HG02840 (cell line): ENCODE results near the gene EXOC7.

Experiments used
- ATAC-seq: cut with Tn5 transposase; IDR thresholded peaks from one replicate; pipeline ENCODE4 v1.9.1; 2021; ENCODE audit warnings: mild to moderate bottlenecking, moderate library complexity, moderate number of reproducible peaks; ENCODE audit not compliant: unreplicated experiment, low FRiP score

Gene EXOC7, protein sequence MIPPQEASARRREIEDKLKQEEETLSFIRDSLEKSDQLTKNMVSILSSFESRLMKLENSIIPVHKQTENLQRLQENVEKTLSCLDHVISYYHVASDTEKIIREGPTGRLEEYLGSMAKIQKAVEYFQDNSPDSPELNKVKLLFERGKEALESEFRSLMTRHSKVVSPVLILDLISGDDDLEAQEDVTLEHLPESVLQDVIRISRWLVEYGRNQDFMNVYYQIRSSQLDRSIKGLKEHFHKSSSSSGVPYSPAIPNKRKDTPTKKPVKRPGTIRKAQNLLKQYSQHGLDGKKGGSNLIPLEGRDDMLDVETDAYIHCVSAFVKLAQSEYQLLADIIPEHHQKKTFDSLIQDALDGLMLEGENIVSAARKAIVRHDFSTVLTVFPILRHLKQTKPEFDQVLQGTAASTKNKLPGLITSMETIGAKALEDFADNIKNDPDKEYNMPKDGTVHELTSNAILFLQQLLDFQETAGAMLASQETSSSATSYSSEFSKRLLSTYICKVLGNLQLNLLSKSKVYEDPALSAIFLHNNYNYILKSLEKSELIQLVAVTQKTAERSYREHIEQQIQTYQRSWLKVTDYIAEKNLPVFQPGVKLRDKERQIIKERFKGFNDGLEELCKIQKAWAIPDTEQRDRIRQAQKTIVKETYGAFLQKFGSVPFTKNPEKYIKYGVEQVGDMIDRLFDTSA

DNA sequence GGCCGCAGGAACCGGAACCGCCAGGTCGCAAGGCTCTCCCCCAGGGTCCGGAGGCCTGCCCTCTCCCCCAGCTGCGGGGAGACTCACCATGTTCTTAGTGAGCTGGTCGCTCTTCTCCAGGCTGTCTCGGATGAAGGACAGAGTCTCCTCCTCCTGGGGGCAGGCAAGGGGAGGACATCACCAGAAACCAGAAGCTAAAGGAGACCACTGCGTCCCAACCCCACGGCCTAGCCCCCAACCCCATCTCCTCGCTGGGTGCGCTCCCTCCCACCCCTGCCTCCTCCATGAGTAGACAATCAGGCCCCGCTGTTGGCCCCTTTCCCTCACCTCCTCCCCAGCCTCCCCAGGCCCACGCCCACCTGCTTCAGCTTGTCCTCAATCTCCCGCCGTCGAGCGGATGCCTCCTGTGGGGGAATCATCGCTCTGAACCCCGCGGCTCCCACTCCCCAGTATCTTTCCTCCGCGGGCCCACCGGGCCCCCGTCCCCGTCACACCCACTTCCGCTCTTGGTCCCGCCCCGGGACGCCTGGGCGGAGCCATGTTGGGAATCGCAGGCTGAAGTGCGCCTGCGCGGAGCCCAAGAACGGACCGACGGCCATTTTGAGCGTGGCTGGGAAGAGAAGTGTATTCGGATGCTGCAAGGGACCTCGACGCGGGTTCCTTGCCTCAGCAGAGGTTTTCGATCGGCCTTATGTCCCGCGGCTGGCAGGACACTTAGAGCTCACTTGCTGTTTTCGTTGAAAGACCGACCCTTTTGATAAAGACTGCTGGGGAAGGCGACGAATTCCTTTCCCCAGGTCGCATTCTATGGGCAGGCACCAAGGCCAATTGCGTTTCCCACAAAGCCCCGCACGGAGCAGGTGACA is at the start of gene EXOC7:
Gene EXOC7 (minus strand): TSS at position 514 of the 866 bp plus-strand sequence. CDS start 95 bp downstream, at position 419.
- ATAC-seq, result peak; percentile 86

DNA sequence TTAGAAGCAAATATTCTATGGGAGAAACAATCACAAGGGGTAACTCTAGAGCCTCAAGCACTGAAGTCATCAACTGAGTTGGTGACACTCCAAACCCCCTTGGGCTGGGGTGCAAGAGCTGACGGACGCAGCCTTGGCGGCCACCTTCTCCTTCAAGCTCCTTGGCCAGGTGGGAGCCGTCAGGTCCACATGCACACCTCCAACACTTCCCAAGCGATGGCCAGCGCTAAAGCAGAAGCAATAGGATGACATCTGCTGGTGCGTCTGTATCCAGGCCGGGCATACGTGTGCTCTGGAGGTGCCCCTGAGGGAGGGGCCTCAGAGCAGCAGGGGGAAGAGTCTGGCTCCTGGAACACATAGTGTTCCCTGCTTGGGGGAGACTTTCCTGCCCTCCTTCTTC is 49.6 kb upstream of the EXOC7 start:
- ATAC-seq, result no peak

DNA sequence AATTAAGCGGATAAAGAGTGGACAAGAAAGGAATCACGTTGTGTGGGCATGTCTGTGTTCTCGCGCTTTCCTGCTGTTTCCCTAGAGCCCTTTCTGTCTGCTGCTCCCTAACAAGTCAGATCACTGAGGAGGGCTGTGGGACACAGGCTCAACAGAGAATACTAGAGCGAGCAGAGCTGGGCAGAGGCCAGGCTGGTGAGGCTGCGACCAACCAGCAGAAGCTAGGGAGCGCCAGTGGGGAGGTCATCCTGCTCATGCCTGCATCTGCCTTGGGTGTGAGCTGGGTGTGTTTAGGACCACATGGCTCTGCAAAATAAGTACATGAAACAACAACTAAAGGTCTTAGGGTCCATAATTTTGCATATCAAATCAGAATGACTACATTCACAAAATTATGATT is 49.0 kb upstream of the EXOC7 start:
- ATAC-seq, result no peak

GRCh38 chr17:76151896-76152454 is 48.4 kb upstream of the EXOC7 start:
- ATAC-seq, result no peak

DNA sequence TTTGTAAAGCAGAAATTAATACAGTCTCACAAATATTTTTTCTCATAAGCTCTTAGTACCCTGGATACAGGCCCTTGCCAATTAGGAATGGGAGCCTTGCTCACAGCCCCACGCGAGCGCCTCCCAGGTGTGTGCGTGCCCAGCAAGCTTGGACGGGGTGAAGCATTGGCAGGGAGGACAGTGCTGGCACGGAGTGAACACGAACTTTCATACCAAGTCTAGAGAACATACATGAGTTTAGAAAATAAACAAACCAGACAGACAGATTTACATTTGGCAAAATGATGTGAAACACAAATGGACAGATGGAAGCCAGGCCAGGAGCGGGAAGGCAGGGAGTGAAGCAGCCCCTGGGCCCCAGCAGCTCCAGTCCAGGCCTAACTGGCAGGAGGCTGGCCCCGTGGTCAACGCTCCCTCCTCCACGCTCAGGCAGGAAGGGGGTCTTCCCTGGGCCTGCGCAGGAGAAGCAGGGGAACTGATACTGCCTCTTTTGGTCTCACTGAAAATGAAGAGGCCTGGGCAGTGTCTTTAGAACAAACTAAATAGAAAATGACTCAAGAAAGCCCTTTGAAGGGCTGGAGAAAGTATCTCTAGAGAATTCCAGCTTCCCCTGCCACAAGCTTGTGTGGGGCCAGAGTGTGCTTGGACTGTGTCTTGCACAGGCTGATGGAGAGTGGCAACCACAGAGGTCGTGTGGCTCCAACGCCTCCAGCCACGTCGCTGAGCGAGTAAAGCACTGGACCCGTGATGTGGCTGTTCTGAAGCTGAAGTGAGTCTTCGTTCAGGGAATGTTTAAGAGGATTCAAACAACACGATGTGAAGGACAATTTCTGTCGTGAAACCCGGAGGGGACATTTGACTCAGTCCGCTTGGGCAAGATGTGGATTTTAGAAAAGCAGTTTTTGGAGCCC is 47.4 kb upstream of the EXOC7 start:
- ATAC-seq, result no peak

DNA sequence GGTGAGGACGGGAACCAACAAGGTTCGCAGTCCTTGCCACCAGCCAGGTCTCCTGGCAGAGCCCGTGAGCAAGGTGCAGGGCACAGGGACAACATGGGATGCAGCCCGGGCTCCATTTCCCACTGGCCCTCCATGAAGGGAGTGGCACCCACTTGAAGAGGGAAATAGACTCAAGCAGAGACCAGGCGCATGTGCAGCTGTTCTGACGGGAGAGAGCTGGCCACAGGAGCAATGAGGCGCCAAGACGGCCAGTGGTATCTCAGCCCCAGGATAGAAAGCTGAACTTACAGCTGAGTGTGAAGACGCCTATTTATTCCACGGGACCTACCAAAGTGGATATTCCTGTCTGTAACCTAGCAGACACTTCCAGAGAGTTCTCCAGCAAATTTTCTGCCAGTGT is 45.6 kb upstream of the EXOC7 start:
- no peak for ATAC-seq

- ATAC-seq, result no peak
Observed at GRCh38 chr17:76148015-76148326, 44.4 kb upstream of the EXOC7 start.

GRCh38 chr17:76147211-76148014 is 43.8 kb upstream of the EXOC7 start:
- ATAC-seq, result no peak

- ATAC-seq, result no peak
Observed at GRCh38 chr17:76146053-76146851, 42.7 kb upstream of the EXOC7 start.

GRCh38 chr17:76145231-76146052 is 41.9 kb upstream of the EXOC7 start:
- no peak for ATAC-seq

DNA sequence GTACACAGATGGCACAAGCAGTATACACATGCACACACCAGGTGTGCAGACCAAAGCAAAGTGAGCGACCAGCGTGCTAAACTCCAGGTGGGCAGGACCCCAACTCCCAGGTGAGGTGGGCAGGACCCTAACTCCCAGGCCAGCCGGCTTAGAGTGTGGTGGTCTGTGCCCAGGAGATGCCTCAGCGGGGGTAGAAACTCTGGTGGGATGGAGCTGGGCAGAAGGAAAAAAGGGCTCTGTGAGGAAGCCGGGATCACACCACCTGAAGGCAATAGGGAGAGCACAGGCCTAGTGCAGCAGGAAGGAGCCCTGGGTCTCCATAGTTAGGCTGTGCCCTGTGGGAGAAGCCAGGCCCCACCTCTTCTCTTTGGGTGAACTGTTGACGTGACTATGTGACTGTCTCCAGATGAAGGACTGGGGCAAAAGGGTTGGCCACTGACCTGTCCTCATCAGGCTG is 39.0 kb upstream of the EXOC7 start:
- no peak for ATAC-seq

DNA sequence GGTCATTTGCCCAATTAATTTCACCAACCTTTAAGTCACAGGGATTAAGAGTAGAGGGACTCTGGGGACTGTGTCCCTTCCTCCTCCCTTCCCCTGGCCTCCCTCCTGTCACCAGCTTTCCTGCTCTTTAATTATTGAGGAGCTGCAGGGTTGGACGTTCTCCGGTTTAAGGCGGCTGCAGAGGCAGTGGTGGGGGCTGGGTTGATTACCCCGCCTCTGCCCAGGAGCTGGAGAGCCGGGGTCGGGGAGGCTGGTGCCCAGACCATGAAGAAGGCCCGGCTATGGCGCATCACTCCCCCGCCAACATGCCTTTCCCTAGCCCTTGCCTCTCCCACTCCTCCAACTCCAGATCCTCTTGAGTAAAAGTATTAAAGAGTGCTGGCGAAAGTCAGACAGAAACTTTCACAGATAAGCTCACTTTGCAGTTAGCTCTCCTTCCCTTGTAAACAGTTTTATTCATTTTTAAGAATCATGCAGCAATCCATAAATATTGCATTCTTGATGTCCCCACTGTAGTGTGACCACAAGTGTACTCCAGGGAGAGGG is 38.5 kb upstream of the EXOC7 start:
- no peak for ATAC-seq

DNA sequence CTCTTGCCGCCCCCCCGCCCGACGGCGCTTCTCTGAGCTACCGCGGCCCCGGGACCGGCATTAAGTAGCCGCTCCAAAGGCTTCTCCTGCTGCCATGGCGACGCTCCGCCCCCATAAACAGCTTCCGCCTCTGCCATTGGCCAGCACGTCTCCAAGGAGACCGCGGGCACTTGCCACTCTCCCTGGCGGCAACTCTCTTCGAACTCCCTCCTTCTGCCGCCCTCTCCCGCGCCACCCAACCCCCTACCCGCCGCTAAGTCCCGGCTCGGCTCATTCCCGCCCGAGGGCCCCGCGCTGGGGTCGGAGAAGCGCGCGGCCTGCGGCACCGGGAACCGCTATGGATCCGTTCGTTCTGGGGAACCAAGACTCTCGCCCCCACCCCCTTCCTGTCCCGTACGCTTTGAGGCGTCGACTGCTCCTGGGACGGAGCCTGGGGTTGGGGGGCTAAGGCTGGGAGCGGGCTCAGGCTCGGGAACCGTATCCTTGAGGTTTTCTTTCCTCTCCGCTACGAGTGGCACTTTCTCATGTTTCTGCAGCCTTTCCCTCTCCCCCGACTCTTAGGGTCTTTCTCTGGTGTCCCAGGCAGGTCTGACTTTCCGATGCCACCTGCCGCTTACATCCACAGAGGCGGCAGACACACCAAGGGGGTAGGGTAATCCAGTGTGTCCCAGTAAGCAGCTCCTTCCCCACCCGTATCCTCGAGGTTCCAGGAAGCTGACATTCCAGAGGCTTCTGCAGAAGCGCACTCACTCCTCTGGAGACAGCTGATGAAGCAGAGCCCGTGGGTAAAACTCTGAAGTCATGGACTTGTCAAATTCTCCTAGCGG is 37.8 kb upstream of the EXOC7 start, which contains the start of gene FOXJ1:
Gene FOXJ1 (minus strand): TSS at position 34 of the 827 bp plus-strand sequence. CDS start 850 bp downstream, outside the sequence.
- ATAC-seq, result no peak

- no peak for ATAC-seq
Observed at GRCh38 chr17:76140661-76141211, 37.1 kb upstream of the EXOC7 start.

DNA sequence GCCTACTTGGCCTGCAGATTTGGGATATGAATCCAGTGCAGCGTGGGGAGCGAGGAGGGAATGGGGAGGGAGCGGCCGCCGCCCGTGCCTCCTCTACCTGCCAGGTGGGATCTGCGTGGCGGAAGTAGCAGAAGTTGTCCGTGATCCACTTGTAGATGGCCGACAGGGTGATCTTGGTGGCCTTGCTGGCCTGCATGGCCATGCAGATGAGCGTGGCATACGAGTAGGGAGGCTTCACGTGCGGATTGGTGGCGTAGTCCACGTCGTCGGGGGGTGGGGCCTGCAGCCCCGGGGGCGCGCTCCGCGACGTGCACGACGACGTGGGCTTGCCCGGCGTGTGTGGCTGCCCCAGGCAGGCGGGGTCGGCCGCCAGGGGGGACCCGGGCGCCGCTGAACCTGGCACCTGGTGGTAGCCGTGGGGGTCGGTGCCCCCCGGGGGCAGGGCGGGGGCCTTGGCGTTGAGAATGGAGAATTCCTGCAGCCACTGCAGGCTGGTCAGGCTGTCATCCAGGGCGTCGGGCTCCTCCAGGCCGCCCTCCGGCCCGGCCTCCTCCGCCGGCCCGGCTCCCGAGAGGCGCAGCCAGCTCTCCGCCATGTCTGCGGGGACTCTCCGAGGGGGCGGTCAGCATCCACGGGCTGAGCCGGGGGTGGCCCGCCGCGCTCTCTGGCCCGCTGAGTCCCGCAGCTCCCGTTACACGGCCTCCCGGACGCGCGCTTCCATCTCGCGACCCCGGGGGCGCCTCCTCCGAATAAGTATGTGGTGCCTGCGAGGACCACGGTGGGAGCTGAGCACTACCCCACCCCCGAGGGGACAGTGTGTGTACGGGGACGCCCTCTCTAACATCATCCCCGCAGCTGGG is 36.4 kb upstream of the EXOC7 start:
- no peak for ATAC-seq
